GM21381 (cell line): ENCODE results near the gene ADGRG3.

Experiments
- ATAC-seq: cut with Tn5 transposase; IDR thresholded peaks from one replicate; pipeline ENCODE4 v1.9.1; 2021; ENCODE audit warnings: mild to moderate bottlenecking, moderate library complexity; ENCODE audit not compliant: unreplicated experiment

Gene ADGRG3

GRCh38 chr16:57630931-57631845 lies 36.9 kb upstream of the ADGRG3 start:
- no peak for ATAC-seq

GRCh38 chr16:57632568-57632967 lies 35.5 kb upstream of the ADGRG3 start:
- ATAC-seq, result no peak

DNA sequence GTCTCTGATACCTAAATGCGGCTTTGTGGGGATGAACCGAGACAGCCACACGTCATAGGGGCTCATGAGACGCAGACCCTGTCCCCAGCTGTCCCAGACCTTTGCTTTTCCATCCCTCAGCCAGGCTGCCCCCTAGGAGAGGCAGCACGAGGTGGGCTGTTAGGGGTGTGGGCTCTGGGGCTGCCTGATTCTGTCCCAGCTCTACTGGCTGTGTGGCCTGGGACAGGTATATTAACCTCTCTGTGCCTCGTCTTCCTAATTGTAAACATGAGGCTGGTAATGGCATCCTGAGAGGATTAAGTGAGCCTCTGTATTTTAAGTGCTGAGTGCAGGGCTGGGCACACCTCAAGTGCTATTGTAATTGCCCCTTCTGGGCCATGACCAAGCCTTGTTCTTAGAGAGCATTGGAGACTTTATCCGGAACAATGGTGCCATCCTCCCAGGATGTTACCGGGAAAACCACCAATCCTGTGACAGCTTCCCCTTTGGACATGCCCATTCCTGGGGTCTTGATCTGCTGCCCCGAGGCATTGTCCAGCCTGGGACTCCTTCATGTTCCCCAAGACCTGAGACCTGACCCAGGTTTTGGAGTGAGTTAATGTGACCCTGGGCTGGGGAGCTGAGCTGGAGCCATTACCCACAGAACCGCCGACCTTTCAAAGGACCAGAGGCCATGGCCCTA lies 34.6 kb upstream of the ADGRG3 start:
- ATAC-seq, result no peak

DNA sequence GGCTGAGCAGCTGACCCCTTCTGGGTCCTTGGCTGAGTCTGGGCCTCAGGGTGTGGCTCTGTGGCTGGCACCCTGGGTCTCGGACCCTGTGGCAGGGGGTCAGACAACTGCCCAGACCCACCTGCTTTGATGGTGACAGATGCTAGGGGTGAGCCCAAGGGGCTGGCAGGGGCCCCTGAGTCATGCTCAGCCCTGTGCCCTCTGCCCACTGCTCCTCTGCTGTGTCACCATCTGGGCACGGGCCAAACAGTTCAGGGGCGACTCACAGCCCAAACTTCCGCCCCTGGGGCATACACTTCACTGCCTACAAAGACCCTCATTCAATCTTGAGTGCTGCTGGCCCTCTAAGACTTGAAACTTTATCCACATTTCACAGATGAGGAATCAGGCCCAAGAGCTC lies 33.9 kb upstream of the ADGRG3 start:
- no peak for ATAC-seq

GRCh38 chr16:57635266-57636097 lies 32.6 kb upstream of the ADGRG3 start:
- no peak for ATAC-seq

DNA sequence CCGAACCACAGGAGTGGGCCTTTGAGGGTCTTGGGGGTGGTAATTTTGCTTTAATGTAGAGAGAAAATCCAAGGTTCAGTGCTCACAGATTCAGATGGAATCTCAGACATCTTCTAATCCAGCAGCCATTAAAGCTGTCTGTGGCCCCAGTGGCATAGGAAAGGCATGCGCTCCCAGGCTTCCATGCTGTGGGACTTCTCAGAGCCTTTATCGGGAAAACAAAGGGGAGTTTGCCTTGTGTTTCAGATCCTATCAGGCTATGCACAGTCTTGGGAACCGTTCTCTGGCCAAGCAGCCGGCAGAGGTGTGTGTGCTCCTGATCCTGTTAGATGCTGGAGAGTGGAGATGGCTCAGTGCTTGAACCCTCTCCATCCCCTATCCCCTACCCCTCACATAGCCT lies 31.9 kb upstream of the ADGRG3 start:
- ATAC-seq, result no peak

- no peak for ATAC-seq
Measured at GRCh38 chr16:57637020-57637419, 31.1 kb upstream of the ADGRG3 start.

DNA sequence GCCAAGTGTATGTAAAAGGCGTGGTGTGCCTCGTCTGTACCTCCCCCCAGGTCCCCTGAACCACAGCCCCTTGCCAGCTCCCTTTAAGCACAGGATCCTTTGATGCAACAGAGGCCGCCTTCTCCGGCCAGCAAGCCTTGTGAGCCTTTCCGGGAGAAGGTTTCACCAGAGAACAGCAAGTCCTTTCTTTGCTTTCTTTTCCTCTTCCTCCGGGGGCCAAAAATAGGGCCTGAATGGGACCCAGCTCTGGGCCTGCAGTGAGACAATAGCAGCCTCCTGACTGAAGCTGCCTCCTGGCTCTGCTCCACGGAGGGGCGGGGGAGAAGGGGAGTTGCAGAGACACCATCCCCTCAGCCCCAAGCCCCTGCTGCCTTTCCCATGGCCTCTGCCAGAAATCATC lies 30.7 kb upstream of the ADGRG3 start:
- ATAC-seq, result no peak

DNA sequence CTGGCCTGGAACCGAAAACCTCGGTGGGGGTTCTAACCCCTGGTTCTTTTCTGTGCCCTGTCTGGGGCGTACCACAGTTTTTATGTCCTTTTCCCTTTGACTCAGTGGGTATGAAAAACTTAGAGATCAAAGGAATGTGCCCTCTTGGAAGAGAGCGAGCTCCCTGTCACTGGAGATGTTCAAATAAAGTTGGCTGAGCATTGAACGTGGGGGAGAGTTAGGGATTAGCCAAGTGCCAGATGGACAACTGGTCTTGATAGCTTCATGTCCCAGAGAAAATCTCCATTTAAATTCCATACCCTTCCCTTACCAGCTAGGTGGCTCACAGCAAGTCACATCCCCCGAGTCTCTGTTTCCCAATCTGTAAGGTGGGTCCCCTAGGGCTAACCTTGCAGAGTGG lies 30.1 kb upstream of the ADGRG3 start:
- ATAC-seq, result no peak

GRCh38 chr16:57638381-57638780 lies 29.7 kb upstream of the ADGRG3 start:
- ATAC-seq, result no peak

DNA sequence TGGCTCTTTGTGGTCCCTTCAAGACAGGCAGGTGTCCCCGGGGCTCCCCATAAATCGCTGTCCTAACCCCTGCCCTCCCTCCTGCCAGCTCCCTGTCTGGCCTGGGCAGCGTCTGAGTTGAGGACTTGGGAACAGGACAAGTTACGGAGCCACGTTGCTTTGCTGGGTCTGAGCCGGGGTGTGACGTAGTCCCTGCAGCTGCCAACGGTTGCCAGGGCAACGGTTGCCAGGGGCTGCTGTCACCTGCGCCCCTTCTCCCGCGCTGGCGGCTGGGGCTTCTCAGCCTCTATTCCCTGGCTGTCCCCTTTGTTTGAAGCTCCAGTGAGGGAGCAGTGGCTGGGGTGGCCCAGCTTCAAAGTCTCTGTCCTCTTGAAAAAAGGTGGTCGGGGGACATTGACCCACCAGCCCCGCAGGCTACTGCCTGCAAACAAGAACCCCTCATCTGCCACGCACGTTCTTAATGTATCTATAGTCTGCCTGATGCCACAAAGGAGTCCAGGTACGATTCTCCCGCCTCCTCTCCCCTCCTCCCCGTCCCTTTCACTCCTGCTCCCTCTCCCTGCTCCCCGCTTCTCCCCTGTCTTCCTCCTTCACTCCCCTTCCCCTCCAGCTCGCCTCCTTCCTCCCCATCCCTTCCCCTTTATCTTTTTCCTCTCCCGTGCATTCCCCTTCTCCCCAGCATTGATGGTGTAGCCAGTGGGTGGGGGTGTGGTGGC lies 28.8 kb upstream of the ADGRG3 start:
- no peak for ATAC-seq

DNA sequence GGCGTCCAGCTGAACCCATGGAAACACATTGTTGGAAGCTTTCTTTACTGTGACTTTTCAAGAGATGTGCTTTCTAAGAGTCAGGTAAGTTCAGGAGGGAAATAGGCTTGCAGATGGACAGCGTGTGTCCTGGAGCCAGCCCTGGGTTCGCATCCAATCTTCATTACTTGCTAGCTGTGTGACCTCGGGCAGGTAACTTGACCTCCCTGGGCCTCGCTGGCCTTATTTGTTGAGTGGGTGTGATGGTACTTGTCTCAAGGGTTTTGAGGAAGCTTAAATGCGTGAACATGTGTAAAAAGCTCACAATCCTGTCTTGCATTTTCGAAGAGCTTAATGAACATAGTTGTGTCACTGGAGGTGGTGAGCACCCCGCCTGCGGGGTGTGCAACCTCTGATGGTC lies 27.9 kb upstream of the ADGRG3 start:
- no peak for ATAC-seq

GRCh38 chr16:57640612-57641011 lies 27.5 kb upstream of the ADGRG3 start:
- no peak for ATAC-seq

GRCh38 chr16:57642160-57643135 lies 25.7 kb upstream of the ADGRG3 start:
- no peak for ATAC-seq

DNA sequence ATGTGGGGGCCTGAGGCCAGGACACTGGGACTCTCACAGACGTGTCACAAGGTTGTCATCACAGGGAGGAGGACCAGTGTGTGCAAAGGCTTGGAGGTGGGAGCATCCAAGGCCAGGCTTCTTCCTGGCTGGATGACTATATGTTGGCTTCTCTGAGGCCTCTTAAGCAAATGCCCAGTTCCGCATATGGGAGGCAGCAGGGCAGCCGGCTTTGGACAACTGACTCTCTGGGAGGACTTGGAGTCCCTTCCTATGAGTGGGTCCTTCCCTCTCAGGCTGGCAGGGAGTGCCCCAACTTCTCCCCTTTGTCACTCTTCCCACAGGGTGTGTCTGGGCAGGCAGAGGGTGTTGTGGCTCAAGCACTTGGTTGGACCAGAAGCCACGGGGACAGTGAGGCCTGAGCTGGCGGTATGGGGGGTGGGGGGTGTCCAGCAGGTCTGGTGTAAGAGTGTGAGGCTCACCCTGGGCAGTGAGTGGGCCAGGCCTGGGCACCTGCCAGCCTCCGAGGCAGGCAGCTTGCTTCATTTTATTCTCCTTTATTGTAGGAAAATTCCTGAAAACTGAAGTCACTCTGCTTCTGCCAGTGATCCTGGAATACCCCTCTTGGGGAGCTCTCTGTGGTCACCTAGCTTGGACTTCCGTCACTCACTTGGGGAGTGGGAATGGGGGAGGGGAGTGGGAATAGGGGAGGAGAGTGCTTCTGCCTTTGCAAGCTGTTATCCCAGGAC lies 24.8 kb upstream of the ADGRG3 start:
- no peak for ATAC-seq

DNA sequence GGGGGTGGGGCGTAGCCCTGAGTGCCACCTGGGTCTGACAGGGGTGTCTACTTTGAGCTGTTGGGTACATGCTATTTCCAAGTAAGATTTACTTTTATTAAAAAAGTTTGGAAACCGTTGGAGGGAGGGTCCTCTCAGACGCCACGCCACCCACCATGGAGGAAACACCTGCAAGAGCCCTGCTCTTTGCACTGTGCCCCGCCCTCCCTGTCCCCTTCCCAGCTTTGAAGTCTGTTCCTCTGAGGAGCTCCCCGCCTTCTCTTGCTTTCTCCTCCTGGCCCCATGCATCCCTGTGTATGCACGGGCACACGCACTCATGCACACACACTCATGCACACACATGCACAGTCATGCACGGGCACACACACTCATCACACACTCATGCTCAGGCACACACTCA lies 24.2 kb upstream of the ADGRG3 start:
- no peak for ATAC-seq

DNA sequence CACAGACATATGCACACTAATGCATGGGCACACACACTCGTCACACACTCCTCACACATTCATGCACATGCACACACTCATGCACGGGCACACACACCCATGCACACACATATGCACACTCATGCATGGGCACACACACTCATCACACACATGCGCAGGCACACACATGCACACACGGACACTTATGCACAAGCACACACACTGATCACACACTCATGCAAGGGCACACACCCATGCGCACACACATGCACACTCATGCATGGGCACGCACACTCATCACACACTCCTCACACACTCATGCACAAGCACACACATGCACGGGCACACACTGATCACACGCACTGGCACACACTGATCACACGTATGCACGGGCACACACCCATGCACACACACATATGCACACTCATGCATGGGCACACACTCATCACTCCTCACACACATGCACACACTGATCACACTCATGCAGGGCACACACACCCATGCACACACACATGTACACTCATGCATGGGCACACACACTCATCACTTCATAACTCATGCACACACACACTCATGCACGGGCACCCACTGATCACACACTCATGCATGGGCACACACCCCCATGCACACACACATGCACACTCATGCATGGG lies 23.6 kb upstream of the ADGRG3 start:
- ATAC-seq, result no peak

GRCh38 chr16:57645169-57645568 lies 22.9 kb upstream of the ADGRG3 start:
- ATAC-seq, result no peak
